IMR-90 (cell line): Measurements from ENCODE around the gene EIF4ENIF1. TPM values are rescaled to one million over a fixed set of nuclear protein-coding genes. Genes with fewer than 3 reads are reported as not detected.

Experiments used
- ATAC-seq: fragments of 200-7000 bp; cut with Tn5 transposase; 2 replicates; pipeline ENCODE4 v1.9.1; 2020; ENCODE audit warnings: low read depth, mild to moderate bottlenecking, moderate library complexity
- BruUV-seq: library from RNA; stranded (reverse); fragments of 400-500 nt; replicated peaks from 2 replicates; lab custom pipeline; 2021; lab: Mats Ljungman, UMichigan
- CTCF ChIA-PET: fragments of 300-600 bp; formaldehyde crosslinking; extraction: SDS; loops from one replicate; lab custom pipeline; 2021; ENCODE audit warnings: antibody characterized with exemption; lab: Yijun Ruan, JAX
- POLR2A ChIA-PET: fragments of 300-600 bp; sonication (Branson Sonifier 250); formaldehyde crosslinking; loops from one replicate; lab custom pipeline; 2022; ENCODE audit warnings: antibody characterized with exemption; ENCODE audit not compliant: unreplicated experiment; lab: Charles Lee
- DNase-seq: peaks from one replicate; pipeline ENCODE4 v3.0.0; 2013
- H2AFZ ChIP-seq: replicated peaks from 2 replicates; pipeline ENCODE3; 2013; ENCODE audit warnings: low read length, mild to moderate bottlenecking; ENCODE audit not compliant: poor library complexity
- H2AK5ac ChIP-seq: 2 replicates; pipeline ENCODE4 v1.6.1; 2013; ENCODE audit warnings: low read depth, low read length, inconsistent platforms
- H2AK9ac ChIP-seq: replicated peaks from 2 replicates; pipeline ENCODE3; 2013; ENCODE audit warnings: mild to moderate bottlenecking, low read depth, low read length, moderate library complexity; ENCODE audit not compliant: poor library complexity
- H2BK120ac ChIP-seq: 2 replicates; pipeline ENCODE4 v1.6.1; 2013; ENCODE audit warnings: low read depth, low read length, inconsistent platforms
- H2BK15ac ChIP-seq: 3 replicates; pipeline ENCODE4 v1.6.1; 2013; ENCODE audit warnings: low read depth, low read length, inconsistent platforms
- H2BK20ac ChIP-seq: 2 replicates; pipeline ENCODE4 v1.6.1; 2013; ENCODE audit warnings: low read depth, mild to moderate bottlenecking, inconsistent platforms, low read length, moderate library complexity
- H2BK5ac ChIP-seq: 2 replicates; pipeline ENCODE4 v1.6.1; 2013; ENCODE audit warnings: mild to moderate bottlenecking, low read depth, low read length, inconsistent platforms; ENCODE audit not compliant: poor library complexity, severe bottlenecking
- H3K14ac ChIP-seq: replicated peaks from 2 replicates; pipeline ENCODE4 v1.6.1; 2013; ENCODE audit warnings: low read depth, low read length, inconsistent platforms
- H3K18ac ChIP-seq: 2 replicates; pipeline ENCODE4 v1.6.1; 2013; ENCODE audit warnings: low read depth, low read length, control low read depth
- H3K23ac ChIP-seq: 2 replicates; pipeline ENCODE4 v1.6.1; 2013; ENCODE audit warnings: low read depth, low read length, inconsistent platforms
- H3K27ac ChIP-seq: 2 replicates; pipeline ENCODE4 v1.5.1; 2013; ENCODE audit warnings: mild to moderate bottlenecking, control low read depth, low read length; ENCODE audit not compliant: insufficient read depth
- H3K27me3 ChIP-seq: 2 replicates; pipeline ENCODE4 v1.6.1; 2013; ENCODE audit warnings: low read length; ENCODE audit not compliant: control insufficient read depth, insufficient read depth
- H3K36me3 ChIP-seq: 2 replicates; pipeline ENCODE4 v1.6.1; 2013; ENCODE audit warnings: low read length, mixed read lengths; ENCODE audit not compliant: control insufficient read depth, insufficient read depth
- H3K4ac ChIP-seq: 2 replicates; pipeline ENCODE4 v1.6.1; 2013; ENCODE audit warnings: low read depth, low read length, inconsistent platforms
- H3K4me1 ChIP-seq: 2 replicates; pipeline ENCODE4 v1.6.1; 2013; ENCODE audit warnings: low read length, mixed read lengths; ENCODE audit not compliant: control insufficient read depth, insufficient read depth
- H3K4me2 ChIP-seq: 2 replicates; pipeline ENCODE4 v1.6.1; 2013; ENCODE audit warnings: low read depth, mild to moderate bottlenecking, control low read depth, low read length, moderate library complexity
- H3K4me3 ChIP-seq: 2 replicates; pipeline ENCODE4 v1.5.1; 2013; ENCODE audit warnings: low read depth, mild to moderate bottlenecking, control low read depth, low read length, moderate library complexity; ENCODE audit not compliant: insufficient read depth
- H3K56ac ChIP-seq: 2 replicates; pipeline ENCODE4 v1.6.1; 2013; ENCODE audit warnings: low read length, inconsistent platforms; ENCODE audit not compliant: insufficient read depth; ENCODE audit errors: extremely low read depth
- H3K79me1 ChIP-seq, 2 experiments: 2 replicates each; pipeline ENCODE4 v1.6.1; 2013; ENCODE audit warnings: low read length in 2 of 2, inconsistent platforms in 1 of 2, low read depth in 1 of 2
- H3K9ac ChIP-seq: 2 replicates; pipeline ENCODE4 v1.6.1; 2013; ENCODE audit warnings: low read depth, low read length, control low read depth
- H3K9me1 ChIP-seq: 2 replicates; pipeline ENCODE4 v1.6.1; 2013; ENCODE audit warnings: low read length, inconsistent platforms; ENCODE audit not compliant: insufficient read depth
- H3K9me3 ChIP-seq: 2 replicates; pipeline ENCODE4 v1.6.1; 2013; ENCODE audit warnings: low read length; ENCODE audit not compliant: control insufficient read depth, insufficient read depth
- H4K20me1 ChIP-seq: 2 replicates; pipeline ENCODE4 v1.6.1; 2013; ENCODE audit warnings: low read length, inconsistent platforms; ENCODE audit not compliant: insufficient read depth
- H4K5ac ChIP-seq: 2 replicates; pipeline ENCODE4 v1.6.1; 2013; ENCODE audit warnings: mild to moderate bottlenecking, low read depth, low read length, control low read depth
- H4K8ac ChIP-seq, 2 experiments: 2 replicates each; pipeline ENCODE4 v1.6.1; 2013; ENCODE audit warnings: low read depth in 2 of 2, low read length in 2 of 2, control low read depth in 1 of 2, inconsistent platforms in 1 of 2
- H4K91ac ChIP-seq: 2 replicates; pipeline ENCODE4 v1.6.1; 2013; ENCODE audit warnings: low read depth, low read length, inconsistent platforms; ENCODE audit not compliant: insufficient read depth
- BHLHE40 ChIP-seq: fragments of 150-350 bp; IDR thresholded peaks from 2 replicates; pipeline ENCODE4 v1.6.1; 2016; ENCODE audit warnings: mild to moderate bottlenecking, low read depth, low read length
- CEBPB ChIP-seq: IDR thresholded peaks from 2 replicates; pipeline ENCODE4 v1.6.1; 2012; ENCODE audit warnings: low read depth, low read length, improper control_type of control experiment
- CHD1 ChIP-seq: IDR thresholded peaks from 2 replicates; pipeline ENCODE4 v1.6.1; 2012; ENCODE audit warnings: low read depth, low read length, improper control_type of control experiment
- CTCF ChIP-seq: conservative IDR thresholded peaks from 2 replicates; pipeline ENCODE4 v1.5.1; 2012; ENCODE audit warnings: mild to moderate bottlenecking, low read depth, low read length, improper control_type of control experiment
- ELK1 ChIP-seq: fragments of 150-350 bp; IDR thresholded peaks from 2 replicates; pipeline ENCODE4 v1.6.1; 2016; ENCODE audit warnings: low read depth, mild to moderate bottlenecking, low read length, moderate library complexity, borderline replicate concordance
- FOS ChIP-seq: fragments of 150-350 bp; IDR thresholded peaks from 2 replicates; pipeline ENCODE4 v1.6.1; 2016; ENCODE audit warnings: low read depth, low read length
- MAFK ChIP-seq: IDR thresholded peaks from 2 replicates; pipeline ENCODE4 v1.6.1; 2012; ENCODE audit warnings: low read depth, low read length, improper control_type of control experiment
- MAZ ChIP-seq: IDR thresholded peaks from 2 replicates; pipeline ENCODE4 v1.6.1; 2012; ENCODE audit warnings: low read depth, mild to moderate bottlenecking, low read length, improper control_type of control experiment, moderate library complexity, borderline replicate concordance
- MXI1 ChIP-seq: IDR thresholded peaks from 2 replicates; pipeline ENCODE4 v1.6.1; 2012; ENCODE audit warnings: low read depth, mild to moderate bottlenecking, low read length, moderate library complexity, borderline replicate concordance
- NFE2L2 ChIP-seq: fragments of 150-350 bp; IDR thresholded peaks from 2 replicates; pipeline ENCODE4 v1.6.1; 2016; ENCODE audit warnings: low read depth, mild to moderate bottlenecking, low read length
- POLR2A ChIP-seq: IDR thresholded peaks from 2 replicates; pipeline ENCODE4 v1.6.1; 2012; ENCODE audit warnings: mild to moderate bottlenecking, low read depth, low read length
- RAD21 ChIP-seq: IDR thresholded peaks from 2 replicates; pipeline ENCODE4 v1.6.1; 2012; ENCODE audit warnings: low read length, improper control_type of control experiment
- RCOR1 ChIP-seq: IDR thresholded peaks from 2 replicates; pipeline ENCODE4 v1.6.1; 2012; ENCODE audit warnings: mild to moderate bottlenecking, low read length, improper control_type of control experiment; ENCODE audit not compliant: insufficient replicate concordance
- RFX5 ChIP-seq: IDR thresholded peaks from 2 replicates; pipeline ENCODE4 v1.8.0; 2012; ENCODE audit warnings: low read depth, mild to moderate bottlenecking, low read length, moderate library complexity
- SMC3 ChIP-seq: fragments of 150-350 bp; IDR thresholded peaks from 2 replicates; pipeline ENCODE4 v1.6.1; 2016; ENCODE audit warnings: low read depth, mild to moderate bottlenecking, antibody characterized with exemption, low read length, moderate library complexity
- USF2 ChIP-seq: fragments of 150-350 bp; IDR thresholded peaks from 2 replicates; pipeline ENCODE4 v1.6.1; 2017; ENCODE audit warnings: mild to moderate bottlenecking, antibody characterized with exemption, low read length, low read depth
- WGBS, 2 experiments: methylation state at CpG; one replicate each; pipeline versions ENCODE4 v1.1.5 to v1.1.7; 2013; ENCODE audit warnings: missing lambda C conversion rate in 2 of 2; ENCODE audit not compliant: insufficient read length in 1 of 2; ENCODE audit errors: extremely low coverage in 2 of 2; 5-methylcytosine and 5-hydroxymethylcytosine counted together
- dilution Hi-C: fragments of 300-500 bp; cut with HindIII; formaldehyde crosslinking; loops from one replicate; pipeline ENCODE4 v1.14.3; 2018; ENCODE audit warnings: low sequenced_read_pairs; ENCODE audit not compliant: unreplicated experiment
- in situ Hi-C: fragments of 300-500 bp; cut with MboI; formaldehyde crosslinking; loops from 3 replicates; pipeline ENCODE4 v1.14.3; 2019; ENCODE audit warnings: low sequenced_read_pairs, inconsistent platforms, mixed read lengths
- intact Hi-C: fragments of 100-400 bp; cut with micrococcal nuclease; formaldehyde crosslinking; loops from 2 replicates; pipeline ENCODE4 v1.10.0; 2022
- polyA plus RNA-seq, 3 experiments: library from polyadenylated mRNA; depleted of rRNA; stranded (reverse); fragments of >200 nt; gene quantifications; 2 replicates each; pipeline ENCODE4 v1.2.3, GENCODE V29; 2012; ENCODE audit warnings: low replicate concordance in 1 of 3
- total RNA-seq: library from RNA; depleted of rRNA; stranded (reverse); fragments of >200 nt; gene quantifications from 2 replicates; pipeline ENCODE4 v1.2.3, GENCODE V29; 2012

The EIF4ENIF1 gene
- total and polyA plus RNA-seq, 2 of the 4 experiments (the other 2 are of a cell fraction) = 14.7 to 16.0 TPM

- Histone ChIP-seq H2BK5ac (no peak overlapping the region), H3K4me3 (no peak overlapping the region), H4K8ac (no peak overlapping the region), H3K79me1 (peaks cover 16 to 18% of the 10 kb centered on the region in 2 experiments), H2BK20ac (no peak overlapping the region), H3K4ac (no peak overlapping the region), H2AK5ac (no peak overlapping the region), H3K23ac (no peak overlapping the region), H3K9me3 (no peaks in the 10 kb centered on the region), H4K20me1 (no peaks in the 10 kb centered on the region; the same call in 1 of the 2 replicates), H3K14ac (no peak overlapping the region), H3K18ac (no peak overlapping the region), H3K27ac (no peak overlapping the region), H3K9me1 (no peaks in the 10 kb centered on the region), H2AK9ac (no peak overlapping the region), H3K27me3 (no peaks in the 10 kb centered on the region), H3K9ac (no peak overlapping the region), H2AFZ (no peak overlapping the region), H4K91ac (no peak overlapping the region), H2BK15ac (no peak overlapping the region), H4K5ac (no peak overlapping the region), H3K4me2 (no peak overlapping the region), H3K56ac (no peak overlapping the region), H2BK120ac (no peak overlapping the region), H3K36me3 (peaks cover 56% of the 10 kb centered on the region), H3K4me1 (no peaks in the 10 kb centered on the region)
- no TSS peak for BruUV-seq
- DNase-seq (no peak), ATAC-seq (no peak)
- no CpG with 5 or more reads among the region's 7 CpGs for WGBS, 2 experiments
- in situ Hi-C loops = no loop called here
- dilution Hi-C loops = no loop called here
- POLR2A ChIA-PET = no interaction called here
- no peak for TF ChIP-seq CEBPB
- no peak for TF ChIP-seq FOS
- no peak for TF ChIP-seq BHLHE40
- no peak for TF ChIP-seq RCOR1
- TF ChIP-seq MXI1 = no peak
- TF ChIP-seq MAZ = no peak
- TF ChIP-seq USF2 = no peak
- TF ChIP-seq SMC3 = no peak
- no peak for TF ChIP-seq RFX5
- TF ChIP-seq CHD1 = no peak
- TF ChIP-seq POLR2A = no peak
- no peak for TF ChIP-seq CTCF
- TF ChIP-seq NFE2L2 = no peak
- TF ChIP-seq RAD21 = no peak
- no peak for TF ChIP-seq MAFK
- TF ChIP-seq ELK1 = no peak
- intact Hi-C loops = no loop called here
- CTCF ChIA-PET = no interaction called here
These were observed 46.1 kb downstream of the EIF4ENIF1 start for GRCh38 chr22:31443516-31443915.
